HepG2 (cell line): ENCODE results near the gene AKR1C3. TPM values are rescaled to one million over a fixed set of nuclear protein-coding genes. Genes with fewer than 3 reads are reported as not detected.

Source experiments
- EP300 ChIP-seq, 3 experiments: sonication (generic) in 1 of 3; formaldehyde crosslinking in 1 of 3; IDR thresholded peaks; 2 replicates each; pipeline versions ENCODE4 v1.5.1 to v1.6.1; 2011 to 2020; ENCODE audit warnings: low read depth in 2 of 3, low read length in 2 of 3, borderline replicate concordance in 1 of 3, improper control_type of control experiment in 1 of 3, mild to moderate bottlenecking in 1 of 3, missing genetic modification reagents in 1 of 3, moderate library complexity in 1 of 3
- NCOA2 ChIP-seq: sonication (generic); formaldehyde crosslinking; IDR thresholded peaks from 2 replicates; pipeline ENCODE4 v1.8.0; 2022; ENCODE audit warnings: inconsistent platforms
- POLR2G ChIP-seq: fragments of 200-400 bp; formaldehyde crosslinking; IDR thresholded peaks from 2 replicates; pipeline ENCODE4 v1.6.1; 2018; ENCODE audit warnings: mild to moderate bottlenecking, low read depth, low read length, moderate library complexity
- SNAPC2 ChIP-seq: sonication (generic); formaldehyde crosslinking; IDR thresholded peaks from 2 replicates; pipeline ENCODE4 v1.8.1; 2022; ENCODE audit warnings: mild to moderate bottlenecking, missing genetic modification reagents
- SP2 ChIP-seq: sonication (generic); formaldehyde crosslinking; IDR thresholded peaks from 2 replicates; pipeline ENCODE4 v1.5.1; 2020; ENCODE audit warnings: mild to moderate bottlenecking, missing genetic modification reagents
- SRSF9 ChIP-seq: fragments of 200-400 bp; formaldehyde crosslinking; IDR thresholded peaks from 2 replicates; pipeline ENCODE4 v1.6.1; 2018; ENCODE audit warnings: borderline replicate concordance, mild to moderate bottlenecking, low read depth, low read length; ENCODE audit not compliant: insufficient read depth, poor library complexity, severe bottlenecking
- YEATS4 ChIP-seq: sonication (generic); formaldehyde crosslinking; IDR thresholded peaks from 2 replicates; pipeline ENCODE4 v1.4.0; 2020; ENCODE audit warnings: missing genetic modification reagents, borderline replicate concordance
- ZIK1 ChIP-seq: sonication (generic); formaldehyde crosslinking; IDR thresholded peaks from 2 replicates; pipeline ENCODE4 v1.5.0; 2020; ENCODE audit warnings: mild to moderate bottlenecking, low read depth, missing genetic modification reagents, borderline replicate concordance
- ZNF747 ChIP-seq: sonication (generic); formaldehyde crosslinking; IDR thresholded peaks from 2 replicates; pipeline ENCODE4 v1.8.1; 2023; ENCODE audit warnings: missing genetic modification reagents, mild to moderate bottlenecking, borderline replicate concordance
- ZNF776 ChIP-seq: sonication (generic); formaldehyde crosslinking; IDR thresholded peaks from 2 replicates; pipeline ENCODE4 v1.4.0; 2020; ENCODE audit warnings: mild to moderate bottlenecking, missing genetic modification reagents
- polyA plus RNA-seq, 8 experiments: library from polyadenylated mRNA; depleted of rRNA in 3 of 8; stranded (reverse) in 7 of 8; unstranded in 1 of 8; fragments of >200 nt; fragmentation: Illumina TruSeq in 4 of 8; extraction: Trizol in 4 of 8; gene quantifications; 2 replicates each; pipeline versions ENCODE4 v1.2.1 to v1.2.3, GENCODE V29; 2011 to 2016; ENCODE audit warnings: low read depth in 4 of 8, missing spikeins in 1 of 8, mixed read lengths in 1 of 8; ENCODE audit not compliant: insufficient read depth in 1 of 8
- total RNA-seq, 5 experiments: library from RNA; depleted of rRNA; stranded (reverse); fragments of >200 nt; fragmentation: Illumina TruSeq; extraction: Trizol; gene quantifications; 2 replicates each; pipeline ENCODE4 v1.2.3, GENCODE V29; 2016; ENCODE audit warnings: low read depth in 1 of 5
- TF ChIP-seq, protein P1 (sequence below): sonication (generic); formaldehyde crosslinking; conservative IDR thresholded peaks from 2 replicates; pipeline ENCODE4 v1.4.0; 2020; ENCODE audit warnings: mild to moderate bottlenecking, missing genetic modification reagents, moderate library complexity
- TF ChIP-seq, protein P2 (sequence below): sonication (generic); formaldehyde crosslinking; IDR thresholded peaks from 2 replicates; pipeline ENCODE4 v1.8.0; 2022; ENCODE audit warnings: mild to moderate bottlenecking, missing genetic modification reagents; ENCODE audit not compliant: insufficient replicate concordance
- TF ChIP-seq, protein P3 (sequence below): sonication (generic); formaldehyde crosslinking; conservative IDR thresholded peaks from 2 replicates; pipeline ENCODE4 v1.4.0; 2020; ENCODE audit warnings: missing genetic modification reagents
- TF ChIP-seq, protein P4 (sequence below): sonication (generic); formaldehyde crosslinking; IDR thresholded peaks from 2 replicates; pipeline ENCODE4 v1.5.0; 2020; ENCODE audit warnings: mild to moderate bottlenecking, missing genetic modification reagents
- TF ChIP-seq, protein P5 (sequence below): sonication (generic); formaldehyde crosslinking; IDR thresholded peaks from 2 replicates; pipeline ENCODE4 v1.4.0; 2020; ENCODE audit warnings: missing genetic modification reagents

The AKR1C3 gene
- total and polyA plus RNA-seq, 2 of the 13 experiments (the other 11 are each of a cell fraction or from before 2014, with no cell fraction given), result 368 to 532 TPM

DNA sequence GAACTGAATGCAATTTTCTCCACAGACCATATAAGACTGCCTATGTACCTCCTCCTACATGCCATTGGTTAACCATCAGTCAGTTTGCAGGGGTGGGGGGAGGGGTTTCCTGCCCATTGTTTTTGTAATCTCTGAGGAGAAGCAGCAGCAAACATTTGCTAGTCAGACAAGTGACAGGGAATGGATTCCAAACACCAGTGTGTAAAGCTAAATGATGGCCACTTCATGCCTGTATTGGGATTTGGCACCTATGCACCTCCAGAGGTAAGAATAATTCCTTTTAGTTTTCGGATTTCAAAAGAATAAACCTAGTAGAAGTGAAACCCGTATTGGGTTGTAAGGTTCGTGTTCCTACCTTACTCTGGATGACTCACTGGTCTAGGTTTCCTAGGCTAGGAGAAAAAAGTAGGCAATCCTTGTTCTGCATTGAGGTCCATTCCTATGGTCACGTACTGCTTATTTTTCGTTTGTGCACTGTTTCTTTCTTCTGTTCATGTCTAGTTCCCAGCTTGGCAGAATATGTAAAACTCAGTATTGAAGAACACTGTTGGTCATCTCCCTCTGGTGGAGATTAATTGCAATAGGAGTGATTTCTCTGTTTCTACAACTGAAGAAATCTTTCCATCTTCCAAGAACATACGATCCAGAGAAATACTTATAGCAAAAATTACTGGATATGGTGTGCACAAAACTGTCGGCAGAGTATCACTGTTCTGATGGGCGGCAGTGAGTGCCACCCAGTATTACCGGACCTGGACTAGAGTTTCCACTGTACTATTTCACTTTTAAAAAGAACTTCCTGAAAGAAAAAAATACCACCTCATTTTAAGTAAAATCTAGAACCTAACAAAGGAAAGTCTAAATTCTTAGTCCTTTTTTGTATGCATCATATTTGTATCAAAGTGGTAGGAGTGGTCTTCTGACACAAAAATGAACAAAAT, at the start of gene AKR1C3 (continued):
- TF ChIP-seq, protein P1, sequence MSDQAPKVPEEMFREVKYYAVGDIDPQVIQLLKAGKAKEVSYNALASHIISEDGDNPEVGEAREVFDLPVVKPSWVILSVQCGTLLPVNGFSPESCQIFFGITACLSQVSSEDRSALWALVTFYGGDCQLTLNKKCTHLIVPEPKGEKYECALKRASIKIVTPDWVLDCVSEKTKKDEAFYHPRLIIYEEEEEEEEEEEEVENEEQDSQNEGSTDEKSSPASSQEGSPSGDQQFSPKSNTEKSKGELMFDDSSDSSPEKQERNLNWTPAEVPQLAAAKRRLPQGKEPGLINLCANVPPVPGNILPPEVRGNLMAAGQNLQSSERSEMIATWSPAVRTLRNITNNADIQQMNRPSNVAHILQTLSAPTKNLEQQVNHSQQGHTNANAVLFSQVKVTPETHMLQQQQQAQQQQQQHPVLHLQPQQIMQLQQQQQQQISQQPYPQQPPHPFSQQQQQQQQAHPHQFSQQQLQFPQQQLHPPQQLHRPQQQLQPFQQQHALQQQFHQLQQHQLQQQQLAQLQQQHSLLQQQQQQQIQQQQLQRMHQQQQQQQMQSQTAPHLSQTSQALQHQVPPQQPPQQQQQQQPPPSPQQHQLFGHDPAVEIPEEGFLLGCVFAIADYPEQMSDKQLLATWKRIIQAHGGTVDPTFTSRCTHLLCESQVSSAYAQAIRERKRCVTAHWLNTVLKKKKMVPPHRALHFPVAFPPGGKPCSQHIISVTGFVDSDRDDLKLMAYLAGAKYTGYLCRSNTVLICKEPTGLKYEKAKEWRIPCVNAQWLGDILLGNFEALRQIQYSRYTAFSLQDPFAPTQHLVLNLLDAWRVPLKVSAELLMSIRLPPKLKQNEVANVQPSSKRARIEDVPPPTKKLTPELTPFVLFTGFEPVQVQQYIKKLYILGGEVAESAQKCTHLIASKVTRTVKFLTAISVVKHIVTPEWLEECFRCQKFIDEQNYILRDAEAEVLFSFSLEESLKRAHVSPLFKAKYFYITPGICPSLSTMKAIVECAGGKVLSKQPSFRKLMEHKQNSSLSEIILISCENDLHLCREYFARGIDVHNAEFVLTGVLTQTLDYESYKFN (CRISPR knock-in tag), result no peak; the same call in 1 of the 2 replicates
- TF ChIP-seq, protein P2, sequence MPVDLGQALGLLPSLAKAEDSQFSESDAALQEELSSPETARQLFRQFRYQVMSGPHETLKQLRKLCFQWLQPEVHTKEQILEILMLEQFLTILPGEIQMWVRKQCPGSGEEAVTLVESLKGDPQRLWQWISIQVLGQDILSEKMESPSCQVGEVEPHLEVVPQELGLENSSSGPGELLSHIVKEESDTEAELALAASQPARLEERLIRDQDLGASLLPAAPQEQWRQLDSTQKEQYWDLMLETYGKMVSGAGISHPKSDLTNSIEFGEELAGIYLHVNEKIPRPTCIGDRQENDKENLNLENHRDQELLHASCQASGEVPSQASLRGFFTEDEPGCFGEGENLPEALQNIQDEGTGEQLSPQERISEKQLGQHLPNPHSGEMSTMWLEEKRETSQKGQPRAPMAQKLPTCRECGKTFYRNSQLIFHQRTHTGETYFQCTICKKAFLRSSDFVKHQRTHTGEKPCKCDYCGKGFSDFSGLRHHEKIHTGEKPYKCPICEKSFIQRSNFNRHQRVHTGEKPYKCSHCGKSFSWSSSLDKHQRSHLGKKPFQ (CRISPR knock-in tag), result no peak
- TF ChIP-seq EP300 (IDR thresholded peaks at IDR 0.05; ENCODE audit: low read depth in 2 of 2, low read length in 2 of 2), result peak in 1 of 2 experiments; percentile 23; a peak in 1 of 4 replicates
- no peak for TF ChIP-seq EP300 (CRISPR knock-in tag; IDR thresholded peaks at IDR 0.05; ENCODE audit: borderline replicate concordance)
- TF ChIP-seq, protein P3, sequence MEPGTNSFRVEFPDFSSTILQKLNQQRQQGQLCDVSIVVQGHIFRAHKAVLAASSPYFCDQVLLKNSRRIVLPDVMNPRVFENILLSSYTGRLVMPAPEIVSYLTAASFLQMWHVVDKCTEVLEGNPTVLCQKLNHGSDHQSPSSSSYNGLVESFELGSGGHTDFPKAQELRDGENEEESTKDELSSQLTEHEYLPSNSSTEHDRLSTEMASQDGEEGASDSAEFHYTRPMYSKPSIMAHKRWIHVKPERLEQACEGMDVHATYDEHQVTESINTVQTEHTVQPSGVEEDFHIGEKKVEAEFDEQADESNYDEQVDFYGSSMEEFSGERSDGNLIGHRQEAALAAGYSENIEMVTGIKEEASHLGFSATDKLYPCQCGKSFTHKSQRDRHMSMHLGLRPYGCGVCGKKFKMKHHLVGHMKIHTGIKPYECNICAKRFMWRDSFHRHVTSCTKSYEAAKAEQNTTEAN (CRISPR knock-in tag), result 0 out of 2 replicates have a peak, but pooled peaks have one; percentile 18
- TF ChIP-seq POLR2G, result peak; percentile 90
- TF ChIP-seq NCOA2 (CRISPR knock-in tag), result peak; percentile 11; the same call in 1 of the 2 replicates
- TF ChIP-seq ZNF747 (CRISPR knock-in tag), result no peak
- TF ChIP-seq, protein P4, sequence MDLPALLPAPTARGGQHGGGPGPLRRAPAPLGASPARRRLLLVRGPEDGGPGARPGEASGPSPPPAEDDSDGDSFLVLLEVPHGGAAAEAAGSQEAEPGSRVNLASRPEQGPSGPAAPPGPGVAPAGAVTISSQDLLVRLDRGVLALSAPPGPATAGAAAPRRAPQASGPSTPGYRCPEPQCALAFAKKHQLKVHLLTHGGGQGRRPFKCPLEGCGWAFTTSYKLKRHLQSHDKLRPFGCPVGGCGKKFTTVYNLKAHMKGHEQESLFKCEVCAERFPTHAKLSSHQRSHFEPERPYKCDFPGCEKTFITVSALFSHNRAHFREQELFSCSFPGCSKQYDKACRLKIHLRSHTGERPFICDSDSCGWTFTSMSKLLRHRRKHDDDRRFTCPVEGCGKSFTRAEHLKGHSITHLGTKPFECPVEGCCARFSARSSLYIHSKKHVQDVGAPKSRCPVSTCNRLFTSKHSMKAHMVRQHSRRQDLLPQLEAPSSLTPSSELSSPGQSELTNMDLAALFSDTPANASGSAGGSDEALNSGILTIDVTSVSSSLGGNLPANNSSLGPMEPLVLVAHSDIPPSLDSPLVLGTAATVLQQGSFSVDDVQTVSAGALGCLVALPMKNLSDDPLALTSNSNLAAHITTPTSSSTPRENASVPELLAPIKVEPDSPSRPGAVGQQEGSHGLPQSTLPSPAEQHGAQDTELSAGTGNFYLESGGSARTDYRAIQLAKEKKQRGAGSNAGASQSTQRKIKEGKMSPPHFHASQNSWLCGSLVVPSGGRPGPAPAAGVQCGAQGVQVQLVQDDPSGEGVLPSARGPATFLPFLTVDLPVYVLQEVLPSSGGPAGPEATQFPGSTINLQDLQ (CRISPR knock-in tag), result no peak
- TF ChIP-seq, protein P5, sequence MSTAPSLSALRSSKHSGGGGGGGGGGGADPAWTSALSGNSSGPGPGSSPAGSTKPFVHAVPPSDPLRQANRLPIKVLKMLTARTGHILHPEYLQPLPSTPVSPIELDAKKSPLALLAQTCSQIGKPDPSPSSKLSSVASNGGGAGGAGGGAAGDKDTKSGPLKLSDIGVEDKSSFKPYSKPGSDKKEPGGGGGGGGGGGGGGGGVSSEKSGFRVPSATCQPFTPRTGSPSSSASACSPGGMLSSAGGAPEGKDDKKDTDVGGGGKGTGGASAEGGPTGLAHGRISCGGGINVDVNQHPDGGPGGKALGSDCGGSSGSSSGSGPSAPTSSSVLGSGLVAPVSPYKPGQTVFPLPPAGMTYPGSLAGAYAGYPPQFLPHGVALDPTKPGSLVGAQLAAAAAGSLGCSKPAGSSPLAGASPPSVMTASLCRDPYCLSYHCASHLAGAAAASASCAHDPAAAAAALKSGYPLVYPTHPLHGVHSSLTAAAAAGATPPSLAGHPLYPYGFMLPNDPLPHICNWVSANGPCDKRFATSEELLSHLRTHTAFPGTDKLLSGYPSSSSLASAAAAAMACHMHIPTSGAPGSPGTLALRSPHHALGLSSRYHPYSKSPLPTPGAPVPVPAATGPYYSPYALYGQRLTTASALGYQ, result no peak
- no peak for TF ChIP-seq SRSF9
- no peak for TF ChIP-seq SP2 (CRISPR knock-in tag)
- TF ChIP-seq ZIK1 (CRISPR knock-in tag), result no peak
- TF ChIP-seq YEATS4, result no peak
- TF ChIP-seq ZNF776 (CRISPR knock-in tag), result no peak
- no peak for TF ChIP-seq SNAPC2 (CRISPR knock-in tag)
